K562 (cell line): ENCODE data around the gene MYO7A. TPM values are rescaled to one million over a fixed set of nuclear protein-coding genes. Genes with fewer than 3 reads are reported as not detected.

Experiments used
- ATAC-seq: fragments of 200-7000 bp; cut with Tn5 transposase; 3 replicates; pipeline ENCODE4 v1.9.1; 2020; ENCODE audit warnings: moderate library complexity
- BruUV-seq: library from RNA; stranded (reverse); fragments of 400-500 nt; replicated peaks from 2 replicates; lab custom pipeline; 2021; lab: Mats Ljungman, UMichigan
- CTCF ChIA-PET: fragments of 300-600 bp; formaldehyde crosslinking; extraction: SDS; loops from one replicate; lab custom pipeline; 2021; ENCODE audit warnings: low intra/inter-chr PET ratio; lab: Yijun Ruan, JAX
- POLR2A ChIA-PET: fragments of 300-600, 350-650 bp; sonication (Branson Sonifier 250); formaldehyde crosslinking; extraction: SDS; loops from one replicate; lab custom pipeline; 2021; ENCODE audit warnings: antibody characterized with exemption, inconsistent platforms; lab: Yijun Ruan, JAX
- DNase-seq, 4 experiments: peaks; one replicate each; pipeline versions ENCODE4 v3.0.0 to v3.0.0-alpha.2; 2011 to 2018; ENCODE audit warnings: low spot score in 3 of 4, mixed read lengths in 3 of 4; ENCODE audit errors: extremely low read depth in 1 of 4
- FAIRE-seq: peaks from 2 replicates; lab custom pipeline; 2011; peaks lifted over from hg19 to GRCh38; lab: Jason Lieb, UNC
- H2AFZ ChIP-seq: 2 replicates; pipeline ENCODE4 v1.6.0; 2011; ENCODE audit warnings: low read depth, low read length, control low read depth, inconsistent platforms
- H3K27ac ChIP-seq: fragments of 200-600 bp; 3 replicates; pipeline ENCODE4 v1.8.0; 2011; ENCODE audit warnings: low read depth, mild to moderate bottlenecking, control low read depth, inconsistent platforms, low read length, moderate library complexity, mixed read lengths; ENCODE audit errors: extremely low read depth
- H3K27me3 ChIP-seq, 2 experiments: fragments of 300-600 bp in 1 of 2; 2 replicates in 1 of 2; 3 replicates in 1 of 2; pipeline versions ENCODE4 v1.6.0 to v1.8.0; 2011; ENCODE audit warnings: inconsistent platforms in 2 of 2, low read length in 2 of 2, mild to moderate bottlenecking in 1 of 2, mixed read lengths in 1 of 2, moderate library complexity in 1 of 2; ENCODE audit not compliant: control insufficient read depth in 2 of 2, insufficient read depth in 2 of 2
- H3K36me3 ChIP-seq: fragments of 300-600 bp; 3 replicates; pipeline ENCODE4 v1.8.0; 2011; ENCODE audit warnings: mild to moderate bottlenecking, low read length, inconsistent platforms; ENCODE audit not compliant: control insufficient read depth, insufficient read depth
- H3K4me1 ChIP-seq, 2 experiments: fragments of 200-600 bp in 1 of 2; replicated peaks in 1 of 2; 2 replicates in 1 of 2; 3 replicates in 1 of 2; pipeline versions ENCODE4 v1.5.1 to v1.8.0; 2011; ENCODE audit warnings: inconsistent platforms in 2 of 2, low read length in 2 of 2, mild to moderate bottlenecking in 1 of 2, mixed read lengths in 1 of 2, moderate library complexity in 1 of 2; ENCODE audit not compliant: control insufficient read depth in 2 of 2, insufficient read depth in 2 of 2
- H3K4me2 ChIP-seq: 2 replicates; pipeline ENCODE4 v1.6.1; 2011; ENCODE audit warnings: low read length, control low read depth, inconsistent platforms, mixed read lengths; ENCODE audit not compliant: insufficient read depth
- H3K4me3 ChIP-seq: fragments of 200-600 bp; sonication (generic), shearing (Covaris generic); 2 replicates; pipeline ENCODE4 v1.5.1; 2016; ENCODE audit warnings: control low read depth, inconsistent platforms
- H3K79me2 ChIP-seq: fragments of 200-600 bp; 3 replicates; pipeline ENCODE4 v1.8.0; 2011; ENCODE audit warnings: low read length, inconsistent platforms; ENCODE audit not compliant: control insufficient read depth, insufficient read depth
- H3K9ac ChIP-seq, 2 experiments: 2 replicates each; pipeline versions ENCODE4 v1.6.0 to v1.6.1; 2011; ENCODE audit warnings: low read depth in 2 of 2, low read length in 2 of 2, control low read depth in 1 of 2, inconsistent platforms in 1 of 2, mild to moderate bottlenecking in 1 of 2, mixed read lengths in 1 of 2; ENCODE audit not compliant: insufficient read depth in 1 of 2
- H3K9me1 ChIP-seq: one replicate; pipeline ENCODE4 v1.6.0; 2011; ENCODE audit warnings: inconsistent platforms, mild to moderate bottlenecking, low read length, moderate library complexity; ENCODE audit not compliant: control insufficient read depth, insufficient read depth
- H3K9me3 ChIP-seq: replicated peaks from 2 replicates; pipeline ENCODE4 v1.5.1; 2011; ENCODE audit warnings: low read depth, low read length, inconsistent platforms; ENCODE audit not compliant: control insufficient read depth, insufficient read depth
- H4K20me1 ChIP-seq: replicated peaks from 2 replicates; pipeline ENCODE4 v1.6.1; 2011; ENCODE audit warnings: low read length, inconsistent platforms, mixed read lengths; ENCODE audit not compliant: control insufficient read depth, insufficient read depth
- ATF7 ChIP-seq: fragments of 450-650 bp; IDR thresholded peaks from 2 replicates; pipeline ENCODE4 v1.7.1; 2014; ENCODE audit warnings: mild to moderate bottlenecking, moderate library complexity
- BRD9 ChIP-seq: fragments of 450-650 bp; IDR thresholded peaks from 2 replicates; pipeline ENCODE4 v1.6.1; 2018; ENCODE audit warnings: low read depth; ENCODE audit not compliant: partially characterized antibody
- CREB1 ChIP-seq, 2 experiments: sonication (generic) in 1 of 2; formaldehyde crosslinking in 1 of 2; IDR thresholded peaks; 2 replicates each; pipeline versions ENCODE4 v1.6.1 to v1.8.0; 2012 to 2022; ENCODE audit warnings: inconsistent platforms in 1 of 2, mild to moderate bottlenecking in 1 of 2, missing genetic modification reagents in 1 of 2, moderate library complexity in 1 of 2
- CREM ChIP-seq: IDR thresholded peaks from 2 replicates; pipeline ENCODE4 v1.6.1; 2014; ENCODE audit warnings: antibody characterized with exemption, low read depth
- DACH1 ChIP-seq: fragments of 450-650 bp; IDR thresholded peaks from 2 replicates; pipeline ENCODE4 v1.6.1; 2018; ENCODE audit not compliant: partially characterized antibody
- ETV1 ChIP-seq: fragments of 450-650 bp; conservative IDR thresholded peaks from 2 replicates; pipeline ENCODE4 v1.6.1; 2016; ENCODE audit warnings: missing genetic modification characterization, control low read depth, low read depth, missing compliant biosample characterization
- FOXK1 ChIP-seq: sonication (generic); formaldehyde crosslinking; IDR thresholded peaks from 2 replicates; pipeline ENCODE4 v1.8.0; 2022; ENCODE audit warnings: missing genetic modification reagents, mild to moderate bottlenecking, borderline replicate concordance
- GATAD2A ChIP-seq: fragments of 450-650 bp; IDR thresholded peaks from 2 replicates; pipeline ENCODE4 v1.6.1; 2017
- KDM4B ChIP-seq, 2 experiments: fragments of 450-650 bp in 1 of 2; sonication (generic) in 1 of 2; IDR thresholded peaks; 2 replicates each; pipeline ENCODE4 v1.6.1; 2016 to 2017; ENCODE audit warnings: borderline replicate concordance in 2 of 2, antibody characterized with exemption in 1 of 2, low read depth in 1 of 2, mild to moderate bottlenecking in 1 of 2
- KLF16 ChIP-seq: IDR thresholded peaks from 2 replicates; pipeline ENCODE4 v1.6.1; 2016; ENCODE audit warnings: antibody characterized with exemption
- L3MBTL2 ChIP-seq: fragments of 450-650 bp; IDR thresholded peaks from 2 replicates; pipeline ENCODE4 v1.6.1; 2016; ENCODE audit warnings: mild to moderate bottlenecking, moderate library complexity
- MCM2 ChIP-seq: fragments of 450-650 bp; IDR thresholded peaks from 2 replicates; pipeline ENCODE4 v1.6.1; 2017; ENCODE audit warnings: low read depth, mild to moderate bottlenecking
- SIX5 ChIP-seq, 2 experiments: IDR thresholded peaks; 2 replicates each; pipeline ENCODE4 v1.6.1; 2011; ENCODE audit warnings: low read length in 2 of 2, borderline replicate concordance in 1 of 2, low read depth in 1 of 2, mild to moderate bottlenecking in 1 of 2, moderate library complexity in 1 of 2; ENCODE audit not compliant: insufficient read depth in 1 of 2
- XRCC4 ChIP-seq: IDR thresholded peaks from one replicate; pipeline ENCODE4 v1.6.1; 2011; ENCODE audit not compliant: insufficient read depth, insufficient read length; ENCODE audit errors: extremely low read depth
- XRCC5 ChIP-seq: fragments of 200-400 bp; formaldehyde crosslinking; IDR thresholded peaks from 2 replicates; pipeline ENCODE4 v1.6.1; 2017; ENCODE audit warnings: low read depth, mild to moderate bottlenecking, low read length
- ZBED1 ChIP-seq: IDR thresholded peaks from 2 replicates; pipeline ENCODE4 v1.6.1; 2014
- ZNF408 ChIP-seq: fragments of 250-450 bp; sonication (Bioruptor Pico); IDR thresholded peaks from 2 replicates; pipeline ENCODE4 v1.4.0; 2020; ENCODE audit warnings: low read depth, mild to moderate bottlenecking, moderate library complexity
- WGBS: fragments of 100-300 bp; shearing (Covaris generic); methylation state at CpG from one replicate; pipeline ENCODE4 v1.1.6; 2016; ENCODE audit warnings: low coverage, mixed read lengths; ENCODE audit not compliant: insufficient coverage; ENCODE audit errors: missing lambda C conversion rate; 5-methylcytosine and 5-hydroxymethylcytosine counted together
- in situ Hi-C: fragments of 300-500 bp; cut with MboI; formaldehyde crosslinking; loops from 4 replicates; pipeline ENCODE4 v1.15.0; 2018; ENCODE audit warnings: inconsistent platforms, mixed read lengths
- intact Hi-C: fragments of 100-400 bp; cut with micrococcal nuclease; formaldehyde crosslinking; loops from 2 replicates; pipeline ENCODE4 v1.14.2; 2022
- polyA plus RNA-seq, 8 experiments: library from polyadenylated mRNA; depleted of rRNA in 4 of 8; stranded (reverse) in 5 of 8; unstranded in 3 of 8; fragments of >200 nt; fragmentation: Nextera tagmentation in 2 of 8; fragmentation: Illumina TruSeq in 1 of 8; extraction: Ambion mirVana in 2 of 8; extraction: Trizol in 1 of 8; gene quantifications; 2 replicates each; pipeline versions ENCODE4 v1.2.1 to v1.2.3, GENCODE V29; 2011 to 2014; ENCODE audit warnings: inconsistent platforms in 1 of 8, missing spikeins in 1 of 8
- total RNA-seq, 7 experiments: library from RNA; depleted of rRNA in 6 of 7; stranded (reverse); fragments of >200 nt in 6 of 7; fragmentation: Illumina TruSeq in 2 of 7; extraction: Trizol in 2 of 7; gene quantifications; 2 replicates each; pipeline versions ENCODE4 v1.2.1 to v1.2.3, GENCODE V29; 2011 to 2021; ENCODE audit warnings: low replicate concordance in 1 of 7
- TF ChIP-seq, protein P1 (sequence below): fragments of 250-450 bp; sonication (Bioruptor Pico); IDR thresholded peaks from 2 replicates; pipeline ENCODE4 v1.5.0; 2021; ENCODE audit warnings: mild to moderate bottlenecking, borderline replicate concordance
- TF ChIP-seq, protein P2 (sequence below): sonication (generic); formaldehyde crosslinking; IDR thresholded peaks from 2 replicates; pipeline ENCODE4 v1.8.1; 2022; ENCODE audit warnings: missing genetic modification reagents

MYO7A gene
- total and polyA plus RNA-seq, 9 of the 15 experiments (the other 6 are each of a cell fraction or from before 2014, with no cell fraction given), result 0.01 to 0.11 (median 0.07) TPM; not detected in 1

DNA sequence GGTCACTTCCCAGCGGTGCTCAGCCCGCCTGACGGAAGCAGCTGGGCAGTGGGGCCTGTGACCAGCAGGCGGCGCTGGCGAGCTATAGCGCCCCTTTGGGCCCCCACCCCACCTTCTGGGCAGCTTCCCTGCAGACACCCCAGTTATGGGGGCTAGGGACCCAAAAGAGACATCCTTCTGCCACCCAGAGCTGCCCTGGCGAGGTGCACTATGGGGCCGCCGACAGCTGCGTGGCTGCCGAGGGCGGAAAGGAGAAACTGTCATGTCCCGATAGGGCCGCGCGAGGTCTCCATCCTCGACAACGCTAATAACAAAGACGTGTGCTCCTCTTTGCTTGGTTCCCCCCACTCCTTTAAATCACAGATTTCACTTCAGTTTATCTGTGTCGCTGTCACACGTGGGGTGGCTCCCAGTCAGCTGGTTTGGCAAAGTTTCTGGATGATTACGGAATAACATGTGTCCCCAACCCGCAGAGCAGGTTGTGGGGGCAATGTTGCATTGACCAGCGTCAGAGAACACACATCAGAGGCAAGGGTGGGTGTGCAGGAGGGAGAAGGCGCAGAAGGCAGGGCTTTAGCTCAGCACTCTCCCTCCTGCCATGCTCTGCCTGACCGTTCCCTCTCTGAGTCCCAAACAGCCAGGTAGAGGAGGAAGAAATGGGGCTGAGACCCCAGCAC, 673 bp upstream of the MYO7A start:
- Histone ChIP-seq H3K9me1 (no peaks in the 10 kb centered on the region), H3K4me3 (peak overlapping the region; percentile 14), H3K36me3 (no peaks in the 10 kb centered on the region), H3K9ac (peak overlapping the region in 1 of 2 experiments; percentile 66; a peak in 2 of 4 replicates), H3K27ac (no peak overlapping the region), H4K20me1 (peaks cover 11% of the 10 kb centered on the region; the same call in 1 of the 2 replicates), H2AFZ (peak overlapping the region; percentile 84), H3K4me1 (peaks cover 0 to 20% of the 10 kb centered on the region in 2 experiments; a peak in 2 of 5 replicates), H3K4me2 (peak overlapping the region; percentile 72), H3K79me2 (no peaks in the 10 kb centered on the region), H3K9me3 (no peaks in the 10 kb centered on the region), H3K27me3 (peaks cover 4 to 41% of the 10 kb centered on the region in 2 experiments; a peak in 4 of 5 replicates)
- intact Hi-C loops (loop anchor here (1.0 kb wide), 2 partner anchors 61 to 421 kb away; no protein-coding TSS in a partner anchor), in situ Hi-C loops (no loop called here)
- WGBS, result 4% methylated on average over 26 of the region's 27 CpGs
- FAIRE-seq (peak; percentile 32), DNase-seq (peak; percentile 59 to 85 (median 84)), ATAC-seq (peak; percentile 91)
- no TSS peak for BruUV-seq
- CTCF ChIA-PET, result interaction anchor here (0.9 to 3.1 kb wide), 7 partner anchors 36 to 492 kb away, joined by 3 to 23 read pairs (median 5); no protein-coding TSS in a partner anchor
- POLR2A ChIA-PET, result interaction anchor here (0.6 to 1.1 kb wide), 3 partner anchors 9 to 74 kb away, joined by 3 read pairs; no protein-coding TSS in a partner anchor
- TF ChIP-seq, protein P1, sequence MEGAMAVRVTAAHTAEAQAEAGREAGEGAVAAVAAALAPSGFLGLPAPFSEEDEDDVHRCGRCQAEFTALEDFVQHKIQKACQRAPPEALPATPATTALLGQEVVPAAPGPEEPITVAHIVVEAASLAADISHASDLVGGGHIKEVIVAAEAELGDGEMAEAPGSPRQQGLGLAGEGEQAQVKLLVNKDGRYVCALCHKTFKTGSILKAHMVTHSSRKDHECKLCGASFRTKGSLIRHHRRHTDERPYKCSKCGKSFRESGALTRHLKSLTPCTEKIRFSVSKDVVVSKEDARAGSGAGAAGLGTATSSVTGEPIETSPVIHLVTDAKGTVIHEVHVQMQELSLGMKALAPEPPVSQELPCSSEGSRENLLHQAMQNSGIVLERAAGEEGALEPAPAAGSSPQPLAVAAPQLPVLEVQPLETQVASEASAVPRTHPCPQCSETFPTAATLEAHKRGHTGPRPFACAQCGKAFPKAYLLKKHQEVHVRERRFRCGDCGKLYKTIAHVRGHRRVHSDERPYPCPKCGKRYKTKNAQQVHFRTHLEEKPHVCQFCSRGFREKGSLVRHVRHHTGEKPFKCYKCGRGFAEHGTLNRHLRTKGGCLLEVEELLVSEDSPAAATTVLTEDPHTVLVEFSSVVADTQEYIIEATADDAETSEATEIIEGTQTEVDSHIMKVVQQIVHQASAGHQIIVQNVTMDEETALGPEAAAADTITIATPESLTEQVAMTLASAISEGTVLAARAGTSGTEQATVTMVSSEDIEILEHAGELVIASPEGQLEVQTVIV (CRISPR knock-in tag), result no peak
- peak; percentile 68 for TF ChIP-seq DACH1
- peak; percentile 91; the same call in 1 of the 2 replicates for TF ChIP-seq ZBED1
- TF ChIP-seq FOXK1, result no peak
- TF ChIP-seq BRD9, result no peak
- 0 out of 2 replicates have a peak, but pooled peaks have one; percentile 33 for TF ChIP-seq CREM
- peak; percentile 64 for TF ChIP-seq ATF7
- TF ChIP-seq SIX5 (IDR thresholded peaks at IDR 0.05; ENCODE audit: borderline replicate concordance in 1 of 2, insufficient read depth in 1 of 2, low read depth in 1 of 2, low read length in 2 of 2), result no peak
- TF ChIP-seq, protein P2, sequence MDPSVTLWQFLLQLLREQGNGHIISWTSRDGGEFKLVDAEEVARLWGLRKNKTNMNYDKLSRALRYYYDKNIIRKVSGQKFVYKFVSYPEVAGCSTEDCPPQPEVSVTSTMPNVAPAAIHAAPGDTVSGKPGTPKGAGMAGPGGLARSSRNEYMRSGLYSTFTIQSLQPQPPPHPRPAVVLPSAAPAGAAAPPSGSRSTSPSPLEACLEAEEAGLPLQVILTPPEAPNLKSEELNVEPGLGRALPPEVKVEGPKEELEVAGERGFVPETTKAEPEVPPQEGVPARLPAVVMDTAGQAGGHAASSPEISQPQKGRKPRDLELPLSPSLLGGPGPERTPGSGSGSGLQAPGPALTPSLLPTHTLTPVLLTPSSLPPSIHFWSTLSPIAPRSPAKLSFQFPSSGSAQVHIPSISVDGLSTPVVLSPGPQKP, result no peak
- TF ChIP-seq XRCC5, result peak; percentile 91; the same call in 1 of the 2 replicates
- TF ChIP-seq CREB1 (IDR thresholded peaks at IDR 0.05), result 0 out of 2 replicates have a peak, but pooled peaks have one; percentile 17
- no peak; the same call in 1 of the 2 replicates for TF ChIP-seq CREB1 (CRISPR knock-in tag; IDR thresholded peaks at IDR 0.05)
- TF ChIP-seq ETV1 (tag), result 0 out of 2 replicates have a peak, but pooled peaks have one; percentile 9
- TF ChIP-seq KLF16, result 0 out of 2 replicates have a peak, but pooled peaks have one; percentile 24
- TF ChIP-seq KDM4B (IDR thresholded peaks at IDR 0.05; ENCODE audit: borderline replicate concordance in 2 of 2, low read depth in 1 of 2), result no peak
- TF ChIP-seq MCM2, result no peak
- no peak for TF ChIP-seq XRCC4
- TF ChIP-seq GATAD2A, result peak; percentile 81; the same call in 1 of the 2 replicates
- TF ChIP-seq L3MBTL2, result peak; percentile 40; the same call in 1 of the 2 replicates
- no peak for TF ChIP-seq ZNF408 (CRISPR knock-in tag)
